ENCODE results near the gene TMEM150C.
"Not testable (repeated sequence)": the region's sequence is repeated elsewhere in the genome, so short reads cannot be mapped to it uniquely, and the experiment has no call there.

DNA sequence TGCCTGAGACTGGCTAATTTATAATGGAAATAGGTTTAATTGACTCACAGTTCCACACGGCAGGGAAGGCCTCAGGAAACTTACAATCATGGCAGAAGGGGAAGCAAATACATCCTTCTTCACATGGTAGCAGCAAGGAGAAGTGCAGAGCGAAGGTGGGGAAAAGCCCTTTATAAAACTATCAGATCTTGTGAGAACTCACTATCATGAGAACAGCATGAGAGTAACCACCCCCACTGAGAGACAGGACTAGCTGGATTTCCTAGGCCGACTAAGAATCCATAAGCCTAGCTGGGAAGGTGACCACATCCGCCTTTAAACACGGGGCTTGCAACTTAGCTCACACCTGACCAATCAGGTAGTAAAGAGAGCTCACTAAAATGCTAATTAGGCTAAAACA lies 88.7 kb downstream of the TMEM150C start:
- TF ChIP-seq, protein P1, sequence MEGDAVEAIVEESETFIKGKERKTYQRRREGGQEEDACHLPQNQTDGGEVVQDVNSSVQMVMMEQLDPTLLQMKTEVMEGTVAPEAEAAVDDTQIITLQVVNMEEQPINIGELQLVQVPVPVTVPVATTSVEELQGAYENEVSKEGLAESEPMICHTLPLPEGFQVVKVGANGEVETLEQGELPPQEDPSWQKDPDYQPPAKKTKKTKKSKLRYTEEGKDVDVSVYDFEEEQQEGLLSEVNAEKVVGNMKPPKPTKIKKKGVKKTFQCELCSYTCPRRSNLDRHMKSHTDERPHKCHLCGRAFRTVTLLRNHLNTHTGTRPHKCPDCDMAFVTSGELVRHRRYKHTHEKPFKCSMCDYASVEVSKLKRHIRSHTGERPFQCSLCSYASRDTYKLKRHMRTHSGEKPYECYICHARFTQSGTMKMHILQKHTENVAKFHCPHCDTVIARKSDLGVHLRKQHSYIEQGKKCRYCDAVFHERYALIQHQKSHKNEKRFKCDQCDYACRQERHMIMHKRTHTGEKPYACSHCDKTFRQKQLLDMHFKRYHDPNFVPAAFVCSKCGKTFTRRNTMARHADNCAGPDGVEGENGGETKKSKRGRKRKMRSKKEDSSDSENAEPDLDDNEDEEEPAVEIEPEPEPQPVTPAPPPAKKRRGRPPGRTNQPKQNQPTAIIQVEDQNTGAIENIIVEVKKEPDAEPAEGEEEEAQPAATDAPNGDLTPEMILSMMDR (IDR thresholded peaks at IDR 0.05), result not testable (repeated sequence)
- not testable (repeated sequence) for TF ChIP-seq POLR2A (IDR thresholded peaks at IDR 0.05)
